Neural cell (in vitro differentiated cells): ENCODE measurements around the gene DAPP1. TPM values are rescaled to one million over a fixed set of nuclear protein-coding genes. Genes with fewer than 3 reads are reported as not detected.
A peak's percentile ranks its signal among the peaks of the same experiment; 100 is the strongest.

Experiments
- H2AFZ ChIP-seq: fragments of 200-600, 300-800 bp; sonication (generic), shearing (Covaris generic); 2 replicates; pipeline ENCODE4 v1.6.0; 2014; ENCODE audit warnings: low read depth, mild to moderate bottlenecking, antibody characterized with exemption, low read length, moderate library complexity
- H3F3A ChIP-seq: fragments of 200-600 bp; shearing (Covaris generic); 2 replicates; pipeline ENCODE4 v1.6.1; 2016; ENCODE audit warnings: mild to moderate bottlenecking, moderate library complexity, mixed read lengths, antibody characterized with exemption, low read length; ENCODE audit not compliant: insufficient read depth, poor library complexity, severe bottlenecking
- H3K27ac ChIP-seq: fragments of 200-600, 300-800 bp; sonication (generic), shearing (Covaris generic); 2 replicates; pipeline ENCODE4 v1.5.1; 2014; ENCODE audit warnings: mild to moderate bottlenecking, low read length, moderate library complexity
- H3K27me3 ChIP-seq: fragments of 300-800, 200-600 bp; sonication (generic), shearing (Covaris generic); 2 replicates; pipeline ENCODE4 v1.6.0; 2014; ENCODE audit warnings: mild to moderate bottlenecking, low read depth, low read length, moderate library complexity; ENCODE audit not compliant: insufficient read depth
- H3K36me3 ChIP-seq: fragments of 300-800, 200-600 bp; sonication (generic), shearing (Covaris generic); 2 replicates; pipeline ENCODE4 v1.5.1; 2014; ENCODE audit warnings: mild to moderate bottlenecking, antibody characterized with exemption, low read length, moderate library complexity; ENCODE audit not compliant: insufficient read depth
- H3K4me2 ChIP-seq: fragments of 300-800, 200-600 bp; sonication (generic), shearing (Covaris generic); 2 replicates; pipeline ENCODE4 v1.6.0; 2014; ENCODE audit warnings: mild to moderate bottlenecking, low read length
- H3K4me3 ChIP-seq: fragments of 300-800, 200-600 bp; sonication (generic), shearing (Covaris generic); 2 replicates; pipeline ENCODE4 v1.5.1; 2014; ENCODE audit warnings: mild to moderate bottlenecking, low read length, moderate library complexity
- H3K79me2 ChIP-seq: fragments of 200-600 bp; shearing (Covaris generic); replicated peaks from 2 replicates; pipeline ENCODE4 v1.6.0; 2014; ENCODE audit warnings: mild to moderate bottlenecking, low read length, moderate library complexity; ENCODE audit not compliant: insufficient read depth
- H3K9ac ChIP-seq: fragments of 300-800, 200-600 bp; sonication (generic), shearing (Covaris generic); 2 replicates; pipeline ENCODE4 v1.6.1; 2016; ENCODE audit warnings: mild to moderate bottlenecking, low read length, mixed read lengths
- H3K9me2 ChIP-seq: fragments of 200-600 bp; shearing (Covaris generic); 2 replicates; pipeline ENCODE4 v1.6.1; 2016; ENCODE audit warnings: mild to moderate bottlenecking, low read length, mixed read lengths; ENCODE audit not compliant: insufficient read depth
- H3K9me3 ChIP-seq: fragments of 200-600, 300-800 bp; sonication (generic), shearing (Covaris generic); 2 replicates; pipeline ENCODE4 v1.6.1; 2016; ENCODE audit warnings: mild to moderate bottlenecking, mixed run types, low read length, moderate library complexity, mixed read lengths
- H4K20me1 ChIP-seq: fragments of 200-600 bp; shearing (Covaris generic); 2 replicates; pipeline ENCODE4 v1.6.1; 2016; ENCODE audit warnings: mild to moderate bottlenecking, mixed run types; ENCODE audit not compliant: insufficient read depth
- CTCF ChIP-seq: fragments of 450-650 bp; IDR thresholded peaks from 2 replicates; pipeline ENCODE4 v1.5.1; 2014; ENCODE audit warnings: antibody characterized with exemption, mild to moderate bottlenecking, moderate library complexity; ENCODE audit not compliant: poor library complexity, severe bottlenecking
- EP300 ChIP-seq: fragments of 450-650 bp; conservative IDR thresholded peaks from 2 replicates; pipeline ENCODE4 v1.6.1; 2014; ENCODE audit warnings: antibody characterized with exemption, mild to moderate bottlenecking, moderate library complexity; ENCODE audit not compliant: poor library complexity, severe bottlenecking
- EZH2 ChIP-seq: fragments of 200-600, 300-800 bp; shearing (Covaris generic), sonication (generic); IDR thresholded peaks from 2 replicates; pipeline ENCODE4 v1.6.1; 2014; ENCODE audit warnings: antibody characterized with exemption, low read length, borderline replicate concordance, mild to moderate bottlenecking; ENCODE audit not compliant: insufficient read depth, poor library complexity, severe bottlenecking
- MXI1 ChIP-seq: fragments of 450-650 bp; conservative IDR thresholded peaks from 2 replicates; pipeline ENCODE4 v1.6.1; 2014; ENCODE audit warnings: antibody characterized with exemption, mild to moderate bottlenecking; ENCODE audit not compliant: poor library complexity, severe bottlenecking
- POLR2AphosphoS5 ChIP-seq: IDR thresholded peaks from 2 replicates; pipeline ENCODE4 v1.6.1; 2012
- RAD21 ChIP-seq: fragments of 450-650 bp; conservative IDR thresholded peaks from 2 replicates; pipeline ENCODE4 v1.6.1; 2014; ENCODE audit warnings: antibody characterized with exemption, mild to moderate bottlenecking, moderate library complexity
- REST ChIP-seq: IDR thresholded peaks from 2 replicates; pipeline ENCODE4 v1.6.1; 2012; ENCODE audit warnings: borderline replicate concordance
- SMC3 ChIP-seq: fragments of 450-650 bp; conservative IDR thresholded peaks from 2 replicates; pipeline ENCODE4 v1.6.1; 2014; ENCODE audit warnings: antibody characterized with exemption, mild to moderate bottlenecking, moderate library complexity; ENCODE audit not compliant: poor library complexity
- TAF1 ChIP-seq: IDR thresholded peaks from 2 replicates; pipeline ENCODE4 v1.6.1; 2012; ENCODE audit warnings: low read depth
- polyA plus RNA-seq: library from polyadenylated mRNA; depleted of rRNA; stranded (reverse); fragments of >200 nt; gene quantifications from 2 replicates; pipeline ENCODE4 v1.2.3, GENCODE V29; 2014

The DAPP1 gene
- polyA plus RNA-seq, 1 donor from 2014 or later, result not detected

DNA sequence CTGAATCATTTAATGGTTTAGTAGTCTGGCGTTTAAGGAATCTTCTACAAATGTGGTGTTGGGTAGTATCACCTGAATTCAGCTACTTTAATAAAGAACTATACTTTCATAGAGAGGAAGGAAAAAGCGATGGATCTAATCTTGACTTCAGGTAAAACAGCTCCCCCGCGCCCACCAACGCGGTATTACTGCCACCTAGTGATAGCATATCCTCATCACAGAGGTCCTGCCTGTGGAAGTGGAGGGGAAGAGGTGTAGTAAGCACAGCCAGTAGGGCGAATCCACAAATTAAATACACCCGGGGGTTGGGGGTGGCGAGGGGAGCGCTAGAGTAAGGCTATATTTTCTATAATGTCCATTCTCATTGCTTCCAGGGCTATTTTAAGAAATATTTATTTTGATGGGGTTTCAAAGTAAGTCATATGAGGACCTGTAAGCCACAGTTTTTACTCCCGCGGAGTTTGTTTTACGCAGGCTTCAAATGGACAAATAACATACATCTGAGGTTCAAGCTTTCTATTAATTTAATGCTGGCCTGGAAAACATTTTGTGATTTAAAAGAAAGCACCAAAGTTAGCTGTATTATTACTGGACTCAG is 8.3 kb upstream of the DAPP1 start:
- no peak for TF ChIP-seq MXI1
- no peak for TF ChIP-seq EZH2
- peak; percentile 75 for TF ChIP-seq CTCF
- no peak for TF ChIP-seq POLR2AphosphoS5
- TF ChIP-seq SMC3, result peak; percentile 80
- peak; percentile 83 for TF ChIP-seq RAD21
- TF ChIP-seq REST, result no peak
- TF ChIP-seq TAF1, result no peak
- TF ChIP-seq EP300, result no peak
- Histone ChIP-seq H3K27ac (no peak overlapping the region), H3K4me2 (no peak overlapping the region), H4K20me1 (no peaks in the 10 kb centered on the region), H3K9ac (no peak overlapping the region), H3K4me3 (no peak overlapping the region), H3K27me3 (no peaks in the 10 kb centered on the region), H3K9me3 (no peaks in the 10 kb centered on the region), H3K36me3 (no peaks in the 10 kb centered on the region), H3F3A (no peaks in the 10 kb centered on the region), H3K79me2 (no peaks in the 10 kb centered on the region), H2AFZ (no peak overlapping the region), H3K9me2 (no peaks in the 10 kb centered on the region)

DNA sequence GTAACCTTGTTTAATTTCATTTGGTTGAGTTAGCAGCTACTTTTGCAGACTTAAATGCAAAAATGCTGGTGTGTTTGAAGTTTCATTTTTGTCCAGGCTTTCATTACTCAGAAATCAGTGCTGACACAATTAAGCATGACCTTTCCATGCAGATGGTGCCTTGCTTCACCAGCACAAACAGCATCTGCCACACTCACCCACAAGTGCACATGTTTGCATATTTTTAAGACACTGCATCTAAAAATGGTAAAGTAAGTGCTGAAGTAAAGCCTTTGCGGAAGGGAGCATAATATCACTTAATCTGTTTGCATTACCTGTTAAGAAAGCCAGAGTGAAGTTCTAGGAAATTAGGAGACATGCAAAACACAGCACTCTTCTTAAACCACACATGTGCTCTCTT is 7.3 kb upstream of the DAPP1 start:
- Histone ChIP-seq H3F3A (no peaks in the 10 kb centered on the region), H3K9me3 (no peaks in the 10 kb centered on the region), H3K27me3 (no peaks in the 10 kb centered on the region), H3K79me2 (no peaks in the 10 kb centered on the region), H3K9me2 (no peaks in the 10 kb centered on the region), H3K4me3 (no peak overlapping the region), H3K4me2 (no peak overlapping the region), H3K9ac (no peak overlapping the region), H3K36me3 (no peaks in the 10 kb centered on the region), H3K27ac (no peak overlapping the region), H2AFZ (no peak overlapping the region), H4K20me1 (no peaks in the 10 kb centered on the region)
- TF ChIP-seq CTCF (no peak), MXI1 (no peak), RAD21 (no peak), SMC3 (no peak), POLR2AphosphoS5 (no peak), REST (no peak), TAF1 (no peak), EP300 (no peak), EZH2 (no peak)
